GM18868 (cell line): ENCODE results near the gene SLC10A7.

Experiments used
- ATAC-seq: cut with Tn5 transposase; IDR thresholded peaks from one replicate; pipeline ENCODE4 v1.9.1; 2021; ENCODE audit warnings: mild to moderate bottlenecking, moderate library complexity; ENCODE audit not compliant: unreplicated experiment

The SLC10A7 gene

DNA sequence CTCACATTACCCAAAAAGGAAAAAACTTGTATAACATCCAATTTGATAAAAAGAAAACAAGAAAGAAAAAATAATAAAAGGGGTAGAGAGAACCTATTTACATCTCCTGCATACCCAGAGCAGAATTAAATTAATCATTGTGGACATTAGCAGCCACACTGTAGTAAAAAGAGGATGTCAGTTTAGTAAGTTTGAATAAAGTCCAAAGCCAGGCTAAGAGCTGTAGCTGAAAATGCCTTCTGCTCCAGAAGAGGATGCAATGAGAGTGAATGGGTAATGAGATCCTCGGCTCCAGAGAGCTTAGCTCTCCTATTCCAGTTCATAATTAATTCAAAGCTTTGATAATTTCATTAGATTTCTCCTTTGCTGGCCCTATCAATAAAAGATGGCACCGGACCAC, 78.2 kb downstream of the SLC10A7 start:
- no peak for ATAC-seq

DNA sequence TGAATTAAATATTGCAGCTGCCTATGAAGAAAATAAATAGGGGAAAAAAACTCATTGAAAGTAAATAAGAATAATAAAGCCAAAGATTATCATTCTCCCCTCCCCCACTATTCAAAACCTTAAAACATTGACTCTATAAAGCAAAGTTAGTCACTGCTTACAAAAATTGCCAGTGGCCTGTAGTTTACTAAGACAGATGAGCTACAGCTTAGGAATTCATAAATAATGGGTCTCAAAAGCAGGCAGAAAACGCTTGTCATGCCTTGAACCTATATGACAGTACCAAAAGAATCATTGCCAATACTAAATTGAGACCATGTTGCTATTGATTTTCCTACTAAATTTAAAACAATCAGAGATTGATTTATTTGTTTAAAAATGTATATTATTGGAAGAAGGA, 78.9 kb downstream of the SLC10A7 start:
- no peak for ATAC-seq

DNA sequence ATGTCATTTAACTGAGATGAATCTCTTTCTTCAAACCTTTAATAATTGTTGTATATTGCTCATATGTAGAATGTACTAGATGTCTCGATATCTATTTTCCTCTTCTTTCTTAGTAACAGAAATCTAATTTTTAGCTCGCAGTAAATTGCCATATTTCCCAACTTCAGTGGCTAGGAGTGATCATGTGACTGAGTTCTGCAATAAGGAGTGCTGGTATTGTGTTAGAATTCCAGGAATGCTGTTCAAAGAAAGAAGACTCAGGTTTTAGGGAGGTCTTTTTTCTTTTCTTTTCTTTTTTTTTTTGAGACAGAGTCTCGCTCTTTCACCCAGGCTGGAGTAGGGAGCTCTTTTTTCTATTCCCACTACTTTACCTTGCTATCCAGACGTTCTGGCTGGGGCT, 81.7 kb downstream of the SLC10A7 start:
- ATAC-seq = no peak

DNA sequence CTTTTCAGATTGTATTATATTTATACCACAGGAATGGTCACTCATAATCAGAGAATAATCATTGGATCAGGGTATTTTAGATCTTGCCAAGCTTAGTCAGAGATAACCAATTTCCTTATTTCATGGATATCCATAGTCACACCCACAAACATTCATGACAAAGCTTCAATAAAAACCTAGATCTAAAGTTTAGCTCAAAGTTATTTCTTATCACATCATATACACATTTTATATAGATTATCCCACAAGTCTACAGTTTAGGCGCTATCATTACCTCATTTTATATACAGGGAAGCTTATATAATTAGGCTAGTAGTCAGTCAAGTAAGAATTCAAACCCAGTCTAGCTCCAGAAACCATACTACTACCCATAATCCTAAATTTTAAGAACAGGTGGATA, 82.3 kb downstream of the SLC10A7 start:
- ATAC-seq = no peak

DNA sequence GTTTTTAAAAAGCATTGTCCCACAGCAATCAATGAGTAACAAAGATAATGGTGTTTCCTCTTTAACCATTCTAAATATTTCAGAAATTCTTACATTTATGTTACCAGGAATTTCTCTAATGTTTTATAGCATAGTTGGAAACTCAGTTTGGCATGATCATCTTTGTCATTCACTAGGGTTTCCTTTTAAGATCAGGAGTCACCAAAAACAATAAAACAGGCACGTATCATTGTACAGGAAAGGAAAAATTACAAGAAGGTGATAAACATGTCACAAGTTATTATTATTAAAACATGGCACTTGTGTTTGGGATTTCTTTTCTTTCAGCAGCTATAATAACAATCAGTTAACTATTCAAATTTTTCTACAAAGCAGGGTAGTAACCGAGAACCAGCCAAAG, 84.0 kb downstream of the SLC10A7 start:
- ATAC-seq = no peak

DNA sequence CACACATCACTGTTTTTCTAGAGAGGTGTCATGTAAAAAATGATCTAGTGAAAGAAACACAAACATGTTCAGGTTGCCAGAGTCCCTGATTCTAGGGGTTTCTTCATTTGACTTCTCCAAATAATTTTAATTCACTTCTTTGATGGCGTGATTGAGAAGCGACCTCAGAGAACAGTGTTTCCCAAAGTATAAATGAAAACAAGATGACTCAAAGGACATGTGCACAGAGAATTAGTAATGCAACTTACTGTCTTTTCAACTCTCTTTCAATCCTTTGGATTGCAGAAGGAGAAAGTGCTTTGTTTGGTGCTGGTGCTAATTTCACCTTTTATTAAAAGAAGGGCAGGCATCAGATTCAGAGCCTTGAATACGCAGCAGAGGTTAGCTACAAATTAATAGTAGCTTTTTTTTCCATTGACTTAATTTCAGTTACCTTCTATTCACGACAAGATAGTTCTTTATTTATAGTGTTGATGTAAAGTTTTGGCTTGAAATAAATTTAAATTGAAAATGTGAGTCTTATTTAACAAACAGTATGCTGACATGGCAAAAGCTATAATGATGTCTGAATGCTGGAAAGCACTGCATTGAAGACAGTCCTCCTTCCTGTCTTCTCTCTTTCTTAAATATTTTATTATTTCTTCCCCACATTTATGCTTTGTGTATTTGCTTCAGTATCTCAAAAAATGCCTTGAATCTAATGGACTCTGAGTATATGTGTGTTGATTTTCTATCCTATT, 85.1 kb downstream of the SLC10A7 start:
- ATAC-seq = no peak

DNA sequence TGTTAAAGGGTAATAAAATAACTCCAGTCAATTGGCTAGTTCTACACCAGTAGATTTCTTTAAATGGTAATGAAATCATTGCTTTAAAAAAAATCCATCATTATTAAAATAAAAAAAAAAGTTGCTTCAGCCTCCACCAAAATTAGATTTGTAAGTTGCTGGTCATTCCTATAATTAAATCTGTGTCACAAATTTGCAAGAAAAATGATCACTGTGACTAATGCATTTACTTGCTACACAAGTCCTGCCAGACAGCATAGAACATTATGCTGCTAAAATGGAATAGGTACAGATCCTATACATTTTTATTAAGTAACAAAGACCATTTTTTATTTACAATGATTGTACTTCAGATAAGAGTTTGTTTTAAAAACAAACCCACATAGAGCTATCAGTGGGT, 85.8 kb downstream of the SLC10A7 start:
- no peak for ATAC-seq

DNA sequence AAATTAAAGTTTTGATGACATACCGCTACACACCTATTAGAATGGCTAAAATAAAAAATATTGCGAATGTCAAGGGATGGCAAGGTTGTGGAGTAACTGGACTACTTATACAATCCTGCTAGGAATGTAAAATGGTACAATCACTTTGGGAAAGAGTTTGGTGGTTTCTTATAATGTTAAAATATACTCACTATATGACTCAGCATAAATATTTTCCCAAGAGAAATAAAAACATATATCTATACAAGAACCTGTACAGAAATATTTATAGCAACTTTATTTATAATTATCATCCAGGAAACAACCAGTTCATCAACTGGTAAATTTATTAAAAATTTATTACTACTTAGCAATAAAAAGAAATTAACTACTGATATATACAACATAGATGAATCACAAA, 89.7 kb downstream of the SLC10A7 start:
- ATAC-seq = no peak

DNA sequence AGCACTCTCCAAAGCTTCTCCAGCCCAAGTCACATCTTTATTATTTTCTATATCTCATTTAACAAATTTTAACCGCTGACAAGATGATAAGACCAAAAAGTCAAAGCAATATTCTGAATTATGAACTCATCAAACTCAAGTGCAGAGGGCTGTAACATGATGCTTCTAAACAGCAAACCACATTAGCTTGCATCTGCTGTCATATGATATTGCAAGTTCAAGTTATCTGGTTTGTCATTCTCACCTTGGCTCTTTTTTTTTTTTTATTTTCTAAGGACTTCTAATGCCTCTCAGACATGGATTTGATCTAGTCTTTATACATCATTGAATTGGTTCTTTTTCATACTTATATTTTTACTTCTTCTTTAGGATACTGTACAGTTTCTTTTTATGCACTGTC, 93.4 kb downstream of the SLC10A7 start:
- ATAC-seq = no peak

DNA sequence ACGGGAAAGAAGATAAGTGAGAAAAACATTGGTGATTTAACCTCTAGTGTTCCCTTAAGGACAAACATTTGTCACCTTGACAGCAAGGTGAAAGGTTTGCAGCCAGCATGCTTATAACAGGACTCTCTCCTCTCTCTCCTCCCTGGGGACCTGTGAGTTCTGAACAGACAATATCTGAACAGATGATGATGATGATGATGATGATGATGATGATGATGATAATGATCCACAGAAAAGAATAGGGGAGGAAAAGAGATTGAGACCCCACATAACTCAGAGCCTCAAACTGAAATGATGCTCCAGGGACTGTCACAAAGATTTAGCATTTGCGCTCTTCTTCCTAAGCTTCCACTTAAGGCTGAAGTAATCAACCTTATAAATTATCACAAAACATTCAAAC, 103.9 kb downstream of the SLC10A7 start:
- ATAC-seq = no peak

DNA sequence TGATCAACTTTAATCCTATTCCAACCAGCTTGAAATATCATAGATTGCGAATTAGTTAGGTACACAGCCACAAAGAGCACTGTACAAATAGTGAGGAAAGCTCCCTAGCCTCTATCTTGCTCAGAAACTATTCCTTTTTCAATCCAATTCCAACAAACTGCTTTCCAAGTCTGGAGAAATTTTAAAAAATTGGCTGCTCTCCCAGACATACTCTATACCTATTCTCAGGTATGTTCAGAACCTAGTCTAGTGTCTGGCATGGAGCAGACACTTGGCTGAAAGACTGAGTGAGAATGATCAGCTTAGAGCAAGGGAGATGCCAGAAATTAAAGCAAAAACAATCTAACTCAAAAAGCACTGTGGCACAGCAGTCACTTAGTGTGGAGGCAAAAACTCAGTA, 105.9 kb downstream of the SLC10A7 start:
- no peak for ATAC-seq

DNA sequence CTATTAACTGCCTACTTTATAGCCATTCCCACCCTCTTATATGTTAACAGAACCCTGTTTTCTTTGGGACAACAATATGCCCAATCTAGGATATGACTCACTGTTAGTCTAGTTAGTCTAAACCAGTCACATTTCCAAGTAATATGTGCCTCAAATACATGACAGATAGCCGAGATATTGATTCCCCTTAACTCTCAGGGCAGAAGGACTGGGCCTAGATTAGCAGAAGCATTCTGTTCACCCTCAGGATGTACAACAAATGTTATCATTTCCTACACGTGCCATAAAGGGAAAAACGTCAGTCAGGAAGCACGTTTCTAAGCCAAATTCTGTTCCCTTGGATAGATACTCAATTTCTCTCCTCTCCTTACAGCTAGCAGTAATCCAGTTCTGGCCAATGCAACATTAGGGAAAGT, 114.1 kb downstream of the SLC10A7 start:
- no peak for ATAC-seq

DNA sequence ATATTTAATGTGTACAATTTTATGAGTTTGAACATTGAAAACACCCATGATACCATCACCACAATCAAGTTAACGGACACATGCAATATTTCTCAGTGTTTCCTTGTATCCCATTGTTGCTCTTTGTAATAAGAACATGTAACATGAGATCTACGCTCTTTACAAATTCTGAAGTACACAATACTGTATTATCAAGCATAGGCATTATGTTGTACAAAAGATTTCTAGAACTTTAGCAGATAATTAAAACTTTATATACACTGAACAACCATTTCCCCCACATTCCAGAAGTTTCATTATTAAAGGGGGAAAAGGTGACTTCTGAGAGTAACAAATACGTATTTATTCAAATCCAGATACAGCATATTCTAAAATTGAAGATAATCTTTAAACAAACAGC, 114.5 kb downstream of the SLC10A7 start:
- ATAC-seq = no peak

DNA sequence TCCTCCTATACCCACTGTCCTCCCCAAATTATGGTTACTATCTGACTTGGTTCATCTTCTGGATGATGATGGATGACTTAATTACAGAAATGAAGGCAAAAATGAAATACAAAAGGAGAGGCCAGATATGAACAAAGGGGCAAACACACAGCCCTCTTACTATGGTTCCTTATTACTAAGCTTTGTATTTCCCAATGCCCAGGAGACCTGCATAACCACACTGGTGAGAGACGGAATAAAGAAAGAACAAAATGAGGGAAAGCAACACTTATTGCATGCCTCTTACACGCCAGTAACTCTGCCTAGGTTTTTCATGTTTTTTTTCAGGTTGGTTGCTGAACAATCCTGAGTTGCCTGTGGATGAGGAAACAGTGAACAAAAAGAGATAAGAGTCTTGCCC, 120.5 kb downstream of the SLC10A7 start:
- ATAC-seq = no peak

DNA sequence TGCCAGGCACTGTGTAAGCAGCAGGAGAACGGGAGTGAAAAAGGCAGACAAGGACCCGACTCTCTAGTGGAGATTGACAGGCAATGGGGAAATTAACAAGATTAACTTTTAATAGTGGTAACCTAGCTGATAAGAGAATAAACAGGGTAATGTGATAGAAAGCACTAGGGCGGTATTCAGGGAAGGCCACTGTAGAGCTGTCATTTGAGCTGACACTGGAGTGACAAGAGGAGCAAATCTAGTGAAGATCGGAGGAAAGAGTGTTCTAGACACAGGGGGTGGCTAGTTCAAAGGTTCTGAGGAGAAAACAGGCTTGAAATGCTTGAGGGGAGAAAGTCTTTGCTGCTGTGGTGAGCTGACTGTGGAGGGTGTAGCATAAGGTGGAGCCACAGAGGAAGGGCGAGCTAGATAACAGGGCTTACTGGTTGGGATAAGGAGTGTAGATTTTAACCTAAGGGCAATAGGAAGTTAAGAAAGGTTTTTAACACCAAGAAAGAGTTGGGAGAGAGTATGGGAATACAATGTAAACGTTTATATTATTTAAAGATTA, 122.8 kb downstream of the SLC10A7 start:
- no peak for ATAC-seq

DNA sequence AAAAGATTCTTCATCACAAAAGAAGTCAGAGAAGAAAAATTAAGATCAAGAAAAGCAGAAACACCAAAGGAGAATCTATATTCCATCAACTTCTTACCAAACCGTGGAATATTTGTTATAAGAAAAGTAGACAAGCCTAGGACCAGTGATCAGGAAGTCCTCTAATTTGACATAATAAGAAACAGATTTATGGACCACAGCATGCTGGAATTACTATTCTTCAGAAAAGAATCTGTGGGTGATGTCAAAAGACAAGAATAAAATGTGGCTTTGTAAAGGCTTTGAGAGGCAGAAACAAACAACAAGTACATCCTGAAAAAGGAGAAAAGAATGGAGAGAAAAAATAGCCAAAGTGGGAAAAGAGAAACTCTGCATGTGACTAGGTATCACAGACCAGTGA, 123.3 kb downstream of the SLC10A7 start:
- ATAC-seq = no peak

DNA sequence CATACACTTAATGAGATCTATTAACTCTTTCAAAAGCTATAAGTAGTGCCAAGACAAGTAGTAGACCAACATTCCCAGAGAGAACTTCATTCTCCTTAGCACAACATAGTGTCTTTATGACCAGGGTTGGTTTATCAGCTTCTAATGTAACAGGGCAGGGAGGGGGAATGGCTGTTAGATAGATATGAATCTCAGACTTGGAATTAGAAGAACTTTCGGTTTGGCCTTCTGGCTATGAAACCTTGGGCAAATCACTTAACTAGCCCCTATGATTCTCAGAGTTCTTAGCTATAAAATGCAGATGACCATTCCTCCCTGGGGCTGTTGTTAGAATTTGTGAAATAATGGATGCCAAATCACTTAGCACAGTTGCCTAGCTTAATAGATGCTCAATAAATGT, 132.2 kb downstream of the SLC10A7 start:
- no peak for ATAC-seq

DNA sequence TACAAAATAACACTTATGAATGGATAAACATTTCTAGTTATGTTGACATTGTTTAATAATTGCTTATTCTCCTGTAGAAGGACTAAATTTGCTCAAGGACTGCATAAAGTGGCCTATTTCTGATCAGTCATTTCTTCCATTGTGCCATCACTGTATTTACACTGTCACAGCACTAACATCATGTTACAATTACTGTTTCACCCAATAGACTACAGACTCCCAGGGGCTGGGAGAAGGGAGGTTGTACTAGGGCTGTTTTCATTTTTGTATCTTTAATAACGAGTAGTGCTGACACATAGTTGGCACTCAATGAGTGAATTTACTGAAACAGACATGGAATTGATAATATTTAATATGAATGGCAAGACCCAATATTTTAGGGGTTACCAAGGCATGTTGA, 139.5 kb downstream of the SLC10A7 start:
- ATAC-seq = no peak

DNA sequence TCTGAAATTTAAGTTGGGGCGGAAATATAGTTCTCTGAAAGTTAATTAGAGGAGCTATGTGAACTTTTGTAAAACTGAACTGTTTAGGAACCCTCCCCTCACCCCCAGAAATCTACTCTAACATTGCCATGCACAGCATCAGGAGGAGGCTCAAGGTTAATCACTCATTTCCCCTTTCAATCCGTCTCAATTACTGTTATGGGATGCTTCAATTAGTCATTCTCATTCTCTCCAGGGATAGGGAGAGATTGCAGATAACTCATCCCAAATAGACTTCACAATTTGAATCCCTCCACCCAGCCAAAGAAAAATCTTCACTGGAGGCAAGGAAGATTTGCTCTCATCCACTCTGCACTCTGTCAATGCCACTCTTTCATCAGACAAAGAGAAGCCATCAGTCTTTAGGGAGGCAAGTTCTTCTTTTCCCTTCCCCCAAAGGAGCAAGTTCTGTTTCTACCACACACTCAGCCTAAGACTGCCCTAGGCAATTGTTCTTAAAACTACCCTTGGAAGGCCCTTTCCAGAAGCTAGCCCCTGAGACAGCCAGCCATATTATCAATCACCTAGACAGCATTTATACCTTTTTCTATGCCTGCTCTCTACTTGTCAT, 140.4 kb downstream of the SLC10A7 start:
- ATAC-seq = no peak

DNA sequence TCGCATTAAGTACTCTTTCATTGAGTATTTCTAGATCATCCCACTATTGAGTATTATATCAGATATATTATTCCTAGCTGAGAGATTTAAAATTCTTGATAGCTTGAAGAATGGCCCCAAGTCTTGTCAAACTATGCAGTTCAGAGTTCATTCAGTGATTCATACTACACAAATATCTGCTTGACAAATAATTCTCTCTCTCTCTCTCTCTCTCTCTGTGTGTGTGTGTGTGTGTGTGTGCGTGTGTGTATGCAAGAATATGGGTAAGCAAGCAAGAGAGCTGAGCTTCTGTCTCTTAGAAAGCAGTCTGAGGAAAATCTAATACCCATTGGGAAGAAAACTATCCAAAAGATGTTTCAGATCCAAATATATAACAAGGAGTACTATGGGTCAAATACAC, 142.0 kb downstream of the SLC10A7 start:
- no peak for ATAC-seq

DNA sequence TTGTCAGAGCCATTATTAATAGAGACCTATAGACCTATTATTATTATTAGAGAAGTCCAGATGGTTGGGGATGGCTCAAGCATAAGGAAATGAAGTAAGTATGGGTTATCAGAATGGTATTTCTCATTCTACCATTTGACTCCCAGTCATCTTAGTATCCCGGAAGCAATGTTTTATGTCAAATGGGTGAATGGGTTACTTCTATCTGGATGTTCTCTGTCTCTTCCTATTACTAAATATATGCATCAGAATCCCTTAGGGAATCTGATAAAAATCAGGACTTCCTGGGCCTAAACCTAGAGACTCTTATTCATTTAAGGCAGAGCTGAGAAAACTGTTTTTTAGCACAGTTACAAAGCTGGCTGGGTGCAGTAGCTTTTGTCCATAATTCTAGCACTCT, 149.9 kb downstream of the SLC10A7 start:
- ATAC-seq = no peak

DNA sequence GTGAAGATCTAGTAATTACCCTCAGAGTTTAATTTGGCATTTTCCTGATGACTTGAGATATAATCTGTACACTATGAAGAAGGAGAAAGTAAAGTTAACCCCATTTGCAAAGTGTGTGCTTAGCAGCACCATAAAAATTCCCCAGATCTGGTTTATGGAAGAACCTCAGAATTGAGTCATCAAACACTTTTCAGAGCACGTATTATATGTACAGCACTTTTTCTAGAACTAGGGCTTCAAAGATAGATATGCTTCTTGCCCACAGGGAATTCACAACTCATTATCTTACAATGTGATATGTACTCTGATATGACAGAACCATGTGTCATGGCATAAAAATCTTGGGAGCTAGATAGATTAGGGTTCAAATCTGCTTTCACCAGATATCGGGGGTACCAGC, 150.9 kb downstream of the SLC10A7 start:
- no peak for ATAC-seq

DNA sequence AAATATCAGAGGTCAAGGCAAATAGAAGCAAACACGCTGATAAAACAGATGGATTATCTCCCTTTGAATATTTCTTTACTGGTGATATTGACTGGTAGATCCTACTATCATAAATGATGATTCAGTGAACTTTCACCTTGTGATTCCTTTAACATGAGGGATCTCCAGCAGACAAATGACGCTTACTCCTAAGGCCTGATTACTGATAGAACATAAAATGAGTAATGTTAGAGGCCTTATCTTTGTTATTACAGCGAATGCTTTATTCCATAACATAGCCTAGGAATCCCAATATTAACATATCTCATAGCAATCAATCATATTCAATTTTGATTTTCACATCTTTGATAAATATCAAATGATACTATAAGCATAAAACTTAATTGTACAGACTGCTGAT, 152.3 kb downstream of the SLC10A7 start:
- ATAC-seq = no peak
